Thoracic aorta (tissue), 2 donors: Measurements from ENCODE around the gene COL16A1. TPM values are rescaled to one million over a fixed set of nuclear protein-coding genes. Genes with fewer than 3 reads are reported as not detected.
A peak's percentile ranks its signal among the peaks of the same experiment; 100 is the strongest.

Experiments
- ATAC-seq: fragments of 150-250 bp; one replicate; pipeline ENCODE4 v1.8.0; 2017; ENCODE audit warnings: low read depth; ENCODE audit not compliant: insufficient number of reproducible peaks, low FRiP score
- DNase-seq: peaks from one replicate; pipeline ENCODE4 v3.0.0-alpha.2; 2020; ENCODE audit warnings: low spot score
- H3K27ac ChIP-seq, 2 donors: fragments of 200-600 bp; sonication (generic); 1 replicate in 1 of 2; 2 replicates in 1 of 2; pipeline ENCODE4 v1.5.1; 2016; ENCODE audit warnings: mild to moderate bottlenecking in 2 of 2, moderate library complexity in 2 of 2
- H3K27me3 ChIP-seq: fragments of 200-600 bp; sonication (generic); replicated peaks from 2 replicates; pipeline ENCODE4 v1.6.0; 2016; ENCODE audit warnings: mild to moderate bottlenecking; ENCODE audit not compliant: insufficient read depth
- H3K36me3 ChIP-seq: fragments of 200-600 bp; sonication (generic); one replicate; pipeline ENCODE4 v1.5.1; 2016
- H3K4me1 ChIP-seq, 2 donors: fragments of 200-600 bp; sonication (generic); 1 replicate in 1 of 2; 2 replicates in 1 of 2; pipeline versions ENCODE4 v1.5.1 to v1.6.0; 2016; ENCODE audit warnings: low read depth in 2 of 2, mild to moderate bottlenecking in 1 of 2; ENCODE audit not compliant: control insufficient read depth in 1 of 2
- H3K4me3 ChIP-seq: fragments of 200-600 bp; sonication (generic); 2 replicates; pipeline ENCODE4 v1.5.1; 2016; ENCODE audit warnings: mild to moderate bottlenecking
- H3K9me3 ChIP-seq: fragments of 200-600 bp; sonication (generic); 2 replicates; pipeline ENCODE4 v1.5.1; 2016
- total RNA-seq, 2 donors: library from RNA; depleted of rRNA; stranded (reverse); fragments of >200 nt; gene quantifications; one replicate each; pipeline versions ENCODE4 v1.1.0 to v1.2.3, GENCODE V29; 2016
- TF ChIP-seq, protein P1 (sequence below): fragments of 200-600 bp; sonication (generic); IDR thresholded peaks from one replicate; pipeline ENCODE4 v1.5.1; 2019; ENCODE audit warnings: antibody characterized with exemption

Gene COL16A1
- total RNA-seq, 2 donors from 2014 or later: 183 to 323 TPM

DNA sequence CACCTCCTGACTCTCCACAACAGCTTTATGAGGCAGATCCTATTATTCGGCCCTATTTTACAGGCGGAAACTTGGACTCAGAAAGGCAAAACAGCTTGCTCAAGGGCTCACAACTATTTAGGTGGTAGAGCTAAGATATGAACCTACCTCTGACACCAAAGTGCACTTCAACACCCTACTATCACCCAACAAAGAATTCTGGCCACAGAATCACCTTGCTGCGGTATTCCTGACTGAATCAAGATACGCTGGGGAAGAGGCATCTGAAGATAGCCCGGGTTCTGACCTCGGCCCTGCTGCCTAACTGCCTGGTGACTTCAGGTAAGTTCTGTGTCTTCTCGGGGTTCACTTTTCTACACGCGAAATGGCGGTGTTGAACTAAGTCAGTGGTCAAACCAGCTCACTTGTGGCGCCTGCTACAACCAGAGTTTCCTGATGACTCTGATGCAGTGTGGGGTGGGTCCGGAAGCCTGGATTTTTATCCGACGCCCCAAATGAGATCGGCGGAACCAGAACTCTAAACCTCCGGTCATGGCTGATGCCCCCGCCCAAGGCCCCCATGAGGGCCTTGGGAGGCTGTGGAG lies 59.7 kb downstream of the COL16A1 start:
- peak overlapping the region; percentile 95 to 98 for H3K27ac ChIP-seq
- H3K27me3 ChIP-seq: no peaks in the 10 kb centered on the region
- H3K4me3 ChIP-seq: peak overlapping the region; percentile 84
- TF ChIP-seq, protein P1, sequence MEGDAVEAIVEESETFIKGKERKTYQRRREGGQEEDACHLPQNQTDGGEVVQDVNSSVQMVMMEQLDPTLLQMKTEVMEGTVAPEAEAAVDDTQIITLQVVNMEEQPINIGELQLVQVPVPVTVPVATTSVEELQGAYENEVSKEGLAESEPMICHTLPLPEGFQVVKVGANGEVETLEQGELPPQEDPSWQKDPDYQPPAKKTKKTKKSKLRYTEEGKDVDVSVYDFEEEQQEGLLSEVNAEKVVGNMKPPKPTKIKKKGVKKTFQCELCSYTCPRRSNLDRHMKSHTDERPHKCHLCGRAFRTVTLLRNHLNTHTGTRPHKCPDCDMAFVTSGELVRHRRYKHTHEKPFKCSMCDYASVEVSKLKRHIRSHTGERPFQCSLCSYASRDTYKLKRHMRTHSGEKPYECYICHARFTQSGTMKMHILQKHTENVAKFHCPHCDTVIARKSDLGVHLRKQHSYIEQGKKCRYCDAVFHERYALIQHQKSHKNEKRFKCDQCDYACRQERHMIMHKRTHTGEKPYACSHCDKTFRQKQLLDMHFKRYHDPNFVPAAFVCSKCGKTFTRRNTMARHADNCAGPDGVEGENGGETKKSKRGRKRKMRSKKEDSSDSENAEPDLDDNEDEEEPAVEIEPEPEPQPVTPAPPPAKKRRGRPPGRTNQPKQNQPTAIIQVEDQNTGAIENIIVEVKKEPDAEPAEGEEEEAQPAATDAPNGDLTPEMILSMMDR: no peak
- ATAC-seq: no peak
- no peaks in the 10 kb centered on the region for H3K9me3 ChIP-seq
- H3K36me3 ChIP-seq: no peaks in the 10 kb centered on the region
- DNase-seq: no peak
- peaks cover 36 to 75% of the 10 kb centered on the region in 2 donors for H3K4me1 ChIP-seq

DNA sequence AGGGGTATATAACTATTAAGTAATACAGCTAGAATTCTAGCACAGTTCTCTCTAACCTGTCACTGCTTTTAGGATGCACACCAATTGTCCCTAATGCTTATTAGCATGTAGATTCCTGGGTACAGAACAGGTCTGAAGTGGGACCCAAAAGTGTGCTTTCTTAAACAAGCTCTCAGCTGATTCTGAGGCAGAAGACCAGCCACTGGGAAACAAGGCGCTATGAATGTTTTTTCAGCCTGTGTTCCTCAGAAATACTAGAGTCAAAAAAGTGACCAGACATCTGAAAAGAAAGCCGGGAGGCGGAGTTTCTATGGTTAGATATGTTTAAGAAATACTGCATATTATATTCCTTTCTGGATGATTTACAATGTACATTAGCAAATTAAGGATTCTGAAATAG lies 60.9 kb downstream of the COL16A1 start:
- TF ChIP-seq, protein P1: no peak
- DNase-seq: no peak

GRCh38 chr1:31642366-31642765 lies 61.5 kb downstream of the COL16A1 start:
- Histone ChIP-seq H3K9me3 (no peaks in the 10 kb centered on the region), H3K27ac (no peak overlapping the region), H3K36me3 (no peaks in the 10 kb centered on the region), H3K4me3 (no peak overlapping the region), H3K27me3 (no peaks in the 10 kb centered on the region), H3K4me1 (peaks cover 26 to 64% of the 10 kb centered on the region in 2 donors)
- no peak for DNase-seq
- no peak for ATAC-seq
- TF ChIP-seq, protein P1: no peak

More for the DNA sequence above, 60.9 kb downstream of the COL16A1 start:
- H3K9me3 ChIP-seq: no peaks in the 10 kb centered on the region
- no peak for ATAC-seq
- H3K27me3 ChIP-seq: no peaks in the 10 kb centered on the region
- H3K4me1 ChIP-seq: peaks cover 31 to 64% of the 10 kb centered on the region in 2 donors
- H3K36me3 ChIP-seq: no peaks in the 10 kb centered on the region
- no peak overlapping the region for H3K4me3 ChIP-seq
- H3K27ac ChIP-seq: no peak overlapping the region

DNA sequence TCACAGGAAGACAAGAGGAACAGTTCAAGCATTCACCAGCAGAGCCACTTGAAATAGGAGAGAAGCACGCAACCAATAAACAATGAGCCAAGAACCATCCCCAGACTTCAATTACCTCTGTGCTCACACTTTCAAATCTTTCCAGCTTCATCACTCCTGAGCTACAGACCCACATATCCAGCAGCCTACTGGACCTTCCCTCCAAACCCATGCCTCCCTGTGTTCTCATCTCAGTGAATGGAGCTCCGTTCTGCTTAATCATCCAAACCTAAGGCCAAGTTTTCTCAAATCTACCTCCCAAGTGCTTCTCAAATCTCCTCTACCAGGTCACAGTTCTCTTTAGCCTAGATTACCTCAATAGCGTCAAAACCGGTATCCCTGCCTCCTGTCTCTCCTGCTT lies 62.9 kb downstream of the COL16A1 start:
- H3K4me3 ChIP-seq: no peak overlapping the region
- peaks cover 20 to 55% of the 10 kb centered on the region in 2 donors for H3K4me1 ChIP-seq
- no peak overlapping the region for H3K27ac ChIP-seq
- DNase-seq: no peak
- no peaks in the 10 kb centered on the region for H3K36me3 ChIP-seq
- H3K9me3 ChIP-seq: no peaks in the 10 kb centered on the region
- ATAC-seq: no peak
- TF ChIP-seq, protein P1: no peak
- no peaks in the 10 kb centered on the region for H3K27me3 ChIP-seq

DNA sequence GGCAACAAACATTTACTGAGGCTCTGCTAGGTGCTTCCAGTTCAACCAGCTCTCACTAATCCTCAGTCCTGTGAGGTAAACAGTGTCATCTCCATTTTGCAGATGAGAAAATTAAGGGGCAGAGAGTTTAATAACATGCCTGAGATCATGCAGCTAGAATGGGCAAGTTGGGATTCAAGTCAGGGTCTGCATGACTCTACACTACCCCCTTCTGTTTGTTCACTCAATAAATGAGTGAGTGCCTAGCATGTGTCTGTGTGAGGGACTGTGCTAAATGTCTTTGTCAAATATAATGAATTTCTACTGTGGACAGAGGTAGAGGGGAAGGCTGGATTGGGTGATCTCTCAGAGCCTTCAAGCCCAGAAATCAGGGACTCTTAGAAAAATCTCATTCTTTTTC lies 63.6 kb downstream of the COL16A1 start:
- Histone ChIP-seq H3K4me3 (no peak overlapping the region), H3K36me3 (no peaks in the 10 kb centered on the region), H3K27ac (peak overlapping the region in 1 of 2 donors; percentile 10), H3K27me3 (no peaks in the 10 kb centered on the region), H3K9me3 (no peaks in the 10 kb centered on the region), H3K4me1 (peaks cover 15 to 48% of the 10 kb centered on the region in 2 donors)
- TF ChIP-seq, protein P1: no peak
- ATAC-seq (no peak), DNase-seq (no peak)
